ENCODE data around the gene CLK4.
A peak's percentile ranks its signal among the peaks of the same experiment; 100 is the strongest.

The CLK4 gene

DNA sequence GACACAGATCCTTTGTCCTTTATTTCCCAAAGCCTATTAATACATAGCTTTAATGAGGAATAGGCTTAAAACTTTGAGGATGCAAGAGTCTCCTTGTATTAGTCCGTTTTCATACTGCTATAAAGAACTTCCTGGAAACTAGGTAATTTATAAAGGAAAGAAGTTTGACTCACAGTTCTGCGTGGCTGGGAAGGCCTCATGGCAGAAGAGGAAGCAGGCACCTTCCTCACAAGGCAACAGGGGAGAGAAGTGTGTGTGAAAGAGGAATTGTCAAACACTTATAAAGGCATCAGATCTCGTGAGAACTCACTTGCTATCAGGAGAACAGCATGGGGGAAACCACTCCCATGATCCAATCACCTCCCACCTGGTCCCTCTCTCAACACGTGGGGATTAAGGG is 5.4 kb upstream of the CLK4 start:
- Histone ChIP-seq H3K9me3 (ENCODE audit: low read length) (no peaks in the 10 kb centered on the region), H3K27ac (ENCODE audit: low read depth, low read length) (no peak overlapping the region), H3K4me3 (ENCODE audit: low read depth in 1 of 2, low read length in 2 of 2) (no peak overlapping the region)

DNA sequence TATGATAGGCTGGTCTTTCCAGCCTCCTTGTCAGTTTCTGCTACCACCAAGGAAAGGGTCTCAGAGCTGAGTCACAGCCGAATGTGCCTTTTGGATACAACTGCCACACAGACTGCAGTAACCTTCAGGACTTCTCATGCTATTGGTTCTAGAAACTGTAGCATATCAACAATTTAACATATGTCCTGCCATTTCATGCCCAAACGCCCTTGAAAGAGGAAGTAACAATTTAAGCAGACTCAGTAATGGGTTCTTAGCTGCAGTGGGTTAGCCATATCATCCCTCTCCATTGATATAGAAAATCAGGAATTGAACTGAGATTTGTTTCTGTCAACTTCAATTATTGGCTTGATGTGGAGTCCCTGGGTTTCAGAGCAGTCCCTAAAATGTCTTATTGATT is 4.1 kb upstream of the CLK4 start:
- Histone ChIP-seq H3K27me3 (ENCODE audit: control insufficient read depth in 1 of 2, insufficient read depth in 2 of 2, low read length in 2 of 2) (no peaks in the 10 kb centered on the region), H3K4me3 (ENCODE audit: low read depth in 1 of 2, low read length in 2 of 2) (no peak overlapping the region), H3K4me1 (ENCODE audit: insufficient read depth, low read length) (no peaks in the 10 kb centered on the region), H3K9ac (ENCODE audit: low read length) (no peak overlapping the region), H3K27ac (ENCODE audit: low read depth, low read length) (no peak overlapping the region), H3K36me3 (ENCODE audit: insufficient read depth, low read length) (no peaks in the 10 kb centered on the region), H3K9me3 (ENCODE audit: low read length) (no peaks in the 10 kb centered on the region)

More for the DNA sequence above, 5.4 kb upstream of the CLK4 start:
- Histone ChIP-seq H3K9ac (ENCODE audit: low read length) (no peak overlapping the region), H3K27me3 (ENCODE audit: control insufficient read depth in 1 of 2, insufficient read depth in 2 of 2, low read length in 2 of 2) (no peaks in the 10 kb centered on the region), H3K4me1 (ENCODE audit: insufficient read depth, low read length) (no peaks in the 10 kb centered on the region), H3K36me3 (ENCODE audit: insufficient read depth, low read length) (no peaks in the 10 kb centered on the region)

DNA sequence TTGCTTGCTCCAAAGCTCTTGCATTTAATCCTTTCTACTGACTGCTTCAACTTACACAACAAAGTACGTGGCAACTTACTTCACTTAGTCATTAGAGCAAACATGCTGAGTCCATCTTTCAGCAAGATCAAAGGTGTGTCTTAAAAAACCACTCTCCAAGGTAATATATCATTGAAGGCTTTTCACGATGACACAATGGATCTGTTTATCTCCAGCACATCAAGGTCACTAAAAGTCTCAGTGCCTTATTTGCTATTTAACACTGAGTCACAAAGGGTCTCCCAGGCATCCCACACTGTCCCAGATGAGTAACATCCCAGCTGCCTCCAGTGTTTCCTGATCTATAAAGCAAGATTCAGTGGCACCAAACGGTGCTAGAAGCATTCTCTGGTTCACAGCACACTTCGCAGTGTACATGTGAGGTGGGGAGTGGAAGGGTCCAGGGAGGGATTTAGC is 3.7 kb upstream of the CLK4 start:
- peaks cover 2% of the 10 kb centered on the region for H3K4me1 ChIP-seq (ENCODE audit: insufficient read depth, low read length)

DNA sequence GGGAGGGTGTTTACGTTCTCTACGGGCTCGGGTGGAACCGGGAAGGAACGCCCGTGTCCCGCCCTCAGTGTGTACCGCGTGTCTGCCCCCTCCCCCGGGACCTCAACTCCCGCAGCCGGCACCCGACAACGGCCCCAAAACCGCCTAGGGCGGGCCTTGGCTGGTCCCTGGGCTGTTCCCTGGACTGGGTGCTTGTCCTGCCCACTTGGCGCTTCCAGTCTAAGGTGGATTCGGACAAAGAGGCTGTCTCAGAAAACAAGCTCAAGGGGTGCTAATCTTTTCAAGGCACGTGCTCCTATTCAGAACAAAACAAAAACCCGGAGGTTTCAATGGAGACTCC is 379 bp upstream of the CLK4 start:
- peak overlapping the region; percentile 31 for H3K27ac ChIP-seq (ENCODE audit: low read depth, low read length)
- no peaks in the 10 kb centered on the region for H3K27me3 ChIP-seq (ENCODE audit: control insufficient read depth in 1 of 2, insufficient read depth in 2 of 2, low read length in 2 of 2)
- H3K9me3 ChIP-seq (ENCODE audit: low read length): no peaks in the 10 kb centered on the region
- H3K9ac ChIP-seq (ENCODE audit: low read length): no peak overlapping the region
- H3K4me3 ChIP-seq (ENCODE audit: low read depth in 1 of 2, low read length in 2 of 2): peak overlapping the region; percentile 48 to 62
- peaks cover 30% of the 10 kb centered on the region for H3K4me1 ChIP-seq (ENCODE audit: insufficient read depth, low read length)
- H3K36me3 ChIP-seq (ENCODE audit: insufficient read depth, low read length): peaks cover 9% of the 10 kb centered on the region

More for the DNA sequence above, 3.7 kb upstream of the CLK4 start:
- Histone ChIP-seq H3K4me3 (ENCODE audit: low read depth in 1 of 2, low read length in 2 of 2) (no peak overlapping the region), H3K9ac (ENCODE audit: low read length) (no peak overlapping the region), H3K36me3 (ENCODE audit: insufficient read depth, low read length) (no peaks in the 10 kb centered on the region), H3K27ac (ENCODE audit: low read depth, low read length) (no peak overlapping the region), H3K9me3 (ENCODE audit: low read length) (no peaks in the 10 kb centered on the region), H3K27me3 (ENCODE audit: control insufficient read depth in 1 of 2, insufficient read depth in 2 of 2, low read length in 2 of 2) (no peaks in the 10 kb centered on the region)

DNA sequence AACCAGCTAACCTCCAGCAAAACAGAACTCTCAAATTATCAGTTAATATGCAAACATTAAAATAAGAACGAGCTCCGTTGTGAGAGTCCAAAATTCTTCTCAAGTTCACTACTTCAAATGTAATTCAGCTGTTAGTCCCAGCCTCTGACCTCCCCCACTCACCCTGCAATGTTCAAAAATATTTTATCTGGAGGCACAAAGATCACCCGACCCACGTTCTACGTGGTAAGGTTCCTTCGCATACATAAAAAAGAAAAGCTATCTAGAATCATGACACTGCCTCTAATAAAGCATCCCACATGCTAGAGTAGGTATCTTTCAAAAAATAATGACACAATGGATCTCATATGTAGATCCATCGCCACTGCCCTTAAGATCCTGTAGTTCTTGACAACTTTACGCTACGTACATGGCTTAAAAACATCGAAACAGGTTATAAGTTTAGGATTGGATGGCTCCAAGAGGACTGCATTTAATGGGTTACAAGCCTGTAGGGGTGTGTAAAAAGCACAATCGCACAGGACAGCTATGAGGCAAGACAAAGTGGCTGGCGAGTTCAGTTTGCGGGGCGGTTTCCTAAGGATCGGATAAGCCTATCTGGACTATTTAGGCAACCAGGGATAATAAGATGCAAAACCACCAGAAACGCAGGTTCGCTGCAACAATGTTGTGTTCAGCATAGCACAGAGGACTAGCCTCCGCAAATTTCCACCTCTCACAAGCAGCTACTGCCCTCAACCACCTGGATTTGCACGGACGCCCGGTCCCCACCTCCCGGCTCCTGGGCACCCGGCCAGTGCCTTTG is 969 bp downstream of the CLK4 start:
- Histone ChIP-seq H3K9me3 (ENCODE audit: low read length) (no peaks in the 10 kb centered on the region), H3K4me1 (ENCODE audit: insufficient read depth, low read length) (peaks cover 30% of the 10 kb centered on the region), H3K36me3 (ENCODE audit: insufficient read depth, low read length) (peaks cover 17% of the 10 kb centered on the region)

DNA sequence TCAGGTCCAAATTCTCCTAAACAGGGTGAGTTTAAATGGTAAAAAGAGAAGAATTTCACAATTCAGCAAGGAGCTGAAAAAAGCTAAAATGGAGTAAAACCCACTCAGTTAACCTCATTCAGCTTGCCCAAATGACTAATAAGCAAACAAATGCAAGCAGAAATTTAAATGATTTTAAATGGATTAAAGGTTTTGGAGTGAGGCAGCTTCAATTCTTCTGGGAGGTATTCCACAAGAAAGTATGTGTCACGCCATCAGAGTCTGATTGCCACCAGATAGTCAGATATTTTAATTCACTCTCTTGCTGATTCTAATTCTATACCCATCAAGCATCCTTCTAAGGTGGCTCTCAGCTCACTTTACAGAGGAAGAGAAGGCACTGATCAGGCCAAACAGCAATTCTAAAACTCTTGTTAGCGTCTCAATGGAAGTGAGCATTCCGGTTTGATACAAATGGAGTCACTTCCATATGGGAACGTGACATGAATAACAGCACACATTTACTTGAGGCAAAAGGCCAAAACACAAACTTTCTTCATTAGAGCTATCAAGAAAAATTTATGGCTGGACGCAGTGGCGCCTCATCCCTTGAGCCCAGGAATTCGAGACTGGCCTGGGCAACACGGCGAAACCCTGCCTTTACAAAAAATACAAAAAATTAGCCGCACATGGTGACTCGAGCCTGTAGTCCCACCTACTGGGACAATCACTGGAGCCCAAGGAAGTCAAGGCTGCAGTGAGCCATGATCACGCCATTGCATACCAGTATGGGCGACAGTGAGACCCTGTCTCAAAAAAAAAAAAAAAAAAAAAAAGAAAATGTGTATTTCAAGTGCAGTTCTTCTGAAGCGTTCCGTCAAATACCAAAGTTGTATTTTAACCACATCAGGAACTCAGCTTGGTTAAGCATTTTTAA is 2.0 kb downstream of the CLK4 start:
- Histone ChIP-seq H3K27me3 (ENCODE audit: control insufficient read depth in 1 of 2, insufficient read depth in 2 of 2, low read length in 2 of 2) (no peaks in the 10 kb centered on the region), H3K4me3 (ENCODE audit: low read depth in 1 of 2, low read length in 2 of 2) (peak overlapping the region; percentile 41 to 99), H3K27ac (ENCODE audit: low read depth, low read length) (peak overlapping the region; percentile 23), H3K9ac (ENCODE audit: low read length) (peak overlapping the region; percentile 81), H3K36me3 (ENCODE audit: insufficient read depth, low read length) (peaks cover 27% of the 10 kb centered on the region), H3K4me1 (ENCODE audit: insufficient read depth, low read length) (peaks cover 39% of the 10 kb centered on the region), H3K9me3 (ENCODE audit: low read length) (no peaks in the 10 kb centered on the region)

More for the DNA sequence above, 969 bp downstream of the CLK4 start:
- H3K9ac ChIP-seq (ENCODE audit: low read length): peak overlapping the region; percentile 81
- peak overlapping the region; percentile 81 to 99 for H3K4me3 ChIP-seq (ENCODE audit: low read depth in 1 of 2, low read length in 2 of 2)
- H3K27ac ChIP-seq (ENCODE audit: low read depth, low read length): peak overlapping the region; percentile 89
- no peaks in the 10 kb centered on the region for H3K27me3 ChIP-seq (ENCODE audit: control insufficient read depth in 1 of 2, insufficient read depth in 2 of 2, low read length in 2 of 2)

DNA sequence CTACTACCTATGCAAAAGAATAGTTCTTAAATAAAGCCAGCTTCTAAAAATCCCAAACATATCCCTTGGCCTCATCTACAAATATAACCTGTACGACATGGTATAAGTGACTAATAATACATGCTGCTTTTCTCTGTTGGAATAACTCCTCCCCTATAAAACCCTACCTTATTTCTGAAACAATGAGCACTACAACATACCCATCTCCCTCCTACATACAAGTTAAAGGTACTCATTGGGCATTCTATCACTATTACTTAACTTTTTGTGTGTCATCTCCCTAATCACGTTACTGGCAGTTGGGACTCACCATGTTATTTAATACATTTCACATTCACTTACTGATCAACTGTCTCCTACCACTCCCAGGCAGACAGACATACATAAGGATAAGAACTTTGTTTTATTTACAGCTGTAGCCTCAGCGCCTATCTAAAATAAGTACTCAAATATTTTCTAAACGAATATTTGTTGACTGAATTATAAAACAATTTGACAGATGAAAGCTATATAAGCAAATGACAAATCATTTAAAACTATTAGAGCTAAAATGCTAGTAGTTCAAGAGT is 4.1 kb downstream of the CLK4 start:
- H3K4me1 ChIP-seq (ENCODE audit: insufficient read depth, low read length): peaks cover 44% of the 10 kb centered on the region
- H3K9ac ChIP-seq (ENCODE audit: low read length): no peak overlapping the region
- H3K9me3 ChIP-seq (ENCODE audit: low read length): no peaks in the 10 kb centered on the region
- no peaks in the 10 kb centered on the region for H3K27me3 ChIP-seq (ENCODE audit: control insufficient read depth in 1 of 2, insufficient read depth in 2 of 2, low read length in 2 of 2)
- peaks cover 38% of the 10 kb centered on the region for H3K36me3 ChIP-seq (ENCODE audit: insufficient read depth, low read length)
- H3K27ac ChIP-seq (ENCODE audit: low read depth, low read length): no peak overlapping the region
- H3K4me3 ChIP-seq (ENCODE audit: low read depth in 1 of 2, low read length in 2 of 2): no peak overlapping the region

DNA sequence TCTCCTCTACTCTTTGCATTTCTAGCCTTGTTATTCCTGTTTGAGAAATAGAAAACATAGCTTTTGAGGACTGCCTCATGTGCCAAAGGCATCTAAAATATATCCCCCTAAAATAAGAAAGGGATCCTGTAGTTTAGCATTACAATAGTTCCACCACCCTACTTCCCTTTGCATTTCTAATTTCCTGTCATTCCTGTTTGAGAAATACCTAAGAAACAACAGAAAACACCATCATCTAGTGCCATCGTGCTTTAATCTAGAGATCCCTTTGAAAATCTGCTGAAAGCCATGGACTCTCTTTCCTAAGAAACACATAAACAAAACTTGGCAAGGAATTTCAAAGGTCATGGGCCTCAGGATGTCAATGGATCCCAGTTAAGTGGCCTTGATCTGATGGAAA is 7.5 kb downstream of the CLK4 start:
- no peaks in the 10 kb centered on the region for H3K9me3 ChIP-seq (ENCODE audit: low read length)
- peaks cover 63% of the 10 kb centered on the region for H3K36me3 ChIP-seq (ENCODE audit: insufficient read depth, low read length)
- no peaks in the 10 kb centered on the region for H3K27me3 ChIP-seq (ENCODE audit: control insufficient read depth in 1 of 2, insufficient read depth in 2 of 2, low read length in 2 of 2)
- H3K4me1 ChIP-seq (ENCODE audit: insufficient read depth, low read length): peaks cover 32% of the 10 kb centered on the region
- H3K27ac ChIP-seq (ENCODE audit: low read depth, low read length): no peak overlapping the region
- H3K9ac ChIP-seq (ENCODE audit: low read length): no peak overlapping the region
- H3K4me3 ChIP-seq (ENCODE audit: low read depth in 1 of 2, low read length in 2 of 2): no peak overlapping the region

DNA sequence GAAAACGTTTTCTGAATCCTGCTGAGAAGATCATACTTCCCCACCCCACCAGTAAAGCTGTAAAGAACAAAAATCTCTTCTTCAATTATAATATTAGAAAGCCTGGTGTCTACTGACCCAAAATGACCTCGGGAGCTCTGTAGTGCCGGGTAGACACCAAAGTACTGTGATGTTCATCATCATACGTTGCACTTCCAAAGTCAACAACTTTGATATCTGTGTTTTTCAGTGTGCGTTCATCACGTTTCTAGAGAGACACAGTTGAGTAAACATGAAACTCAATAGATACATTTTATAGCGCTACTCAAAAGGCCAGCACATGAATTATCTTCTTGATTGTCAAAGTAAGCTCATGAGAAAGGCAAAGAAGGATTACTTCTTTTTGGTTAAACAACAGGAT is 14.6 kb downstream of the CLK4 start:
- Histone ChIP-seq H3K4me1 (ENCODE audit: insufficient read depth, low read length) (no peaks in the 10 kb centered on the region), H3K9ac (ENCODE audit: low read length) (no peak overlapping the region), H3K9me3 (ENCODE audit: low read length) (no peaks in the 10 kb centered on the region), H3K27me3 (ENCODE audit: control insufficient read depth in 1 of 2, insufficient read depth in 2 of 2, low read length in 2 of 2) (no peaks in the 10 kb centered on the region), H3K4me3 (ENCODE audit: low read depth in 1 of 2, low read length in 2 of 2) (no peak overlapping the region), H3K27ac (ENCODE audit: low read depth, low read length) (no peak overlapping the region), H3K36me3 (ENCODE audit: insufficient read depth, low read length) (peaks cover 67% of the 10 kb centered on the region)

DNA sequence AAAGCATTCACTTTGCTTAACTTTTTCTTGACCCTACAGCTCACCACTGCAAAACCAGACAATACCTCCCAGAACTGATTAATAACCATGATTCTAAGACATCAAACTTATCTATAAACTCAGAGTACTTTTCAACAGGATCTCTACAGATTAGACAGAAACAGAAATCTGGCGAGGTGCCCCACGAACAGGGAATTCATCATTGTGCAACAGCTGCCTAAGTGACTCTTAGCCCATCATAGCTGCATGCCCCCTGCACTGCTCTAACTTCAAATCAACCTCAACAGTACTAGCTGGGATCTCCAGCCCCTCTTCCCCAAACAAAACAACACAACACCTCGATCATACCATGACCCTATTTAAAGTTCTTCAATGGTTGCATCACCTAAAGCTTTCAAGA is 20.6 kb downstream of the CLK4 start:
- Histone ChIP-seq H3K9me3 (ENCODE audit: low read length) (no peaks in the 10 kb centered on the region), H3K27ac (ENCODE audit: low read depth, low read length) (no peak overlapping the region), H3K27me3 (ENCODE audit: control insufficient read depth in 1 of 2, insufficient read depth in 2 of 2, low read length in 2 of 2) (no peaks in the 10 kb centered on the region), H3K4me3 (ENCODE audit: low read depth in 1 of 2, low read length in 2 of 2) (no peak overlapping the region), H3K4me1 (ENCODE audit: insufficient read depth, low read length) (no peaks in the 10 kb centered on the region), H3K9ac (ENCODE audit: low read length) (no peak overlapping the region), H3K36me3 (ENCODE audit: insufficient read depth, low read length) (peaks cover 61% of the 10 kb centered on the region)

DNA sequence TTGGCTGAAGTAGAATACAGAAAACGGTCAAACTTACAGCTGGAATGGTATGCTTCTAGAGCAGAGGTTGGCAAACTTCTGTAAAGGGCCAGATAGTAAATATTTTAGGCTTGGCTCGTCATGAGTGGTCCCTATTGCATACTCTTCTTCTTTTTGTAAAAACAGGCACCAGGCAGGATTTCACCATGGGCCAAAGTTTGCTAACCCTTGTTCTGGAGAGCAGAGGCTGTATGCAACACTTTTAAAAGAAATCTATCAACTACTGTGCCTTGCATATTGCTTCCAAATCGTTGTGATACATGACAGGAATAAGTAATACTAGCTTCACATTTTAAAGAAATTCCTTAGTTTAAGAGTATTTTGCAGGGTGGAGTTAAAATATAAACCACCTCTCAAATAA is 21.1 kb downstream of the CLK4 start:
- Histone ChIP-seq H3K27me3 (ENCODE audit: control insufficient read depth in 1 of 2, insufficient read depth in 2 of 2, low read length in 2 of 2) (no peaks in the 10 kb centered on the region), H3K36me3 (ENCODE audit: insufficient read depth, low read length) (peaks cover 57% of the 10 kb centered on the region), H3K9ac (ENCODE audit: low read length) (no peak overlapping the region), H3K4me3 (ENCODE audit: low read depth in 1 of 2, low read length in 2 of 2) (no peak overlapping the region), H3K27ac (ENCODE audit: low read depth, low read length) (no peak overlapping the region), H3K9me3 (ENCODE audit: low read length) (no peaks in the 10 kb centered on the region), H3K4me1 (ENCODE audit: insufficient read depth, low read length) (no peaks in the 10 kb centered on the region)

Data from muscle layer of colon (tissue), 2 donors.